Mesenchymal stem cell (in vitro differentiated cells and primary cell): ENCODE results near the gene STARD6.

Experiments
- DNase-seq: peaks from one replicate; pipeline ENCODE4 v3.0.0-alpha.2; 2013
- H2AFZ ChIP-seq: one replicate; pipeline ENCODE4 v1.6.1; 2013; ENCODE audit warnings: low read depth, mild to moderate bottlenecking, control low read depth, inconsistent platforms, low read length, moderate library complexity
- H2AK5ac ChIP-seq: 2 replicates; pipeline ENCODE4 v1.6.1; 2013; ENCODE audit warnings: low read length, moderate library complexity, mild to moderate bottlenecking, inconsistent platforms; ENCODE audit not compliant: severe bottlenecking
- H2BK120ac ChIP-seq: one replicate; pipeline ENCODE4 v1.6.1; 2013; ENCODE audit warnings: low read depth, mild to moderate bottlenecking, inconsistent platforms, low read length, moderate library complexity
- H2BK12ac ChIP-seq, 2 experiments: one replicate each; pipeline ENCODE4 v1.6.1; 2013; ENCODE audit warnings: inconsistent platforms in 2 of 2, low read length in 2 of 2, mild to moderate bottlenecking in 2 of 2, moderate library complexity in 2 of 2, control low read depth in 1 of 2
- H2BK15ac ChIP-seq: one replicate; pipeline ENCODE4 v1.6.1; 2013; ENCODE audit warnings: mild to moderate bottlenecking, low read depth, inconsistent platforms; ENCODE audit not compliant: poor library complexity, severe bottlenecking
- H2BK5ac ChIP-seq: 2 replicates; pipeline ENCODE4 v1.6.1; 2013; ENCODE audit warnings: low read depth, mild to moderate bottlenecking, low read length, control low read depth, inconsistent platforms; ENCODE audit not compliant: poor library complexity, severe bottlenecking
- H3K14ac ChIP-seq, 2 experiments: one replicate each; pipeline ENCODE4 v1.6.1; 2013; ENCODE audit warnings: inconsistent platforms in 2 of 2, low read length in 2 of 2, control low read depth in 1 of 2, mild to moderate bottlenecking in 1 of 2, moderate library complexity in 1 of 2
- H3K18ac ChIP-seq, 2 experiments: one replicate each; pipeline ENCODE4 v1.6.1; 2013; ENCODE audit warnings: inconsistent platforms in 2 of 2, low read length in 2 of 2, control low read depth in 1 of 2, low read depth in 1 of 2, mild to moderate bottlenecking in 1 of 2
- H3K23ac ChIP-seq, 2 experiments: one replicate each; pipeline ENCODE4 v1.6.1; 2013; ENCODE audit warnings: inconsistent platforms in 2 of 2, low read length in 2 of 2, mild to moderate bottlenecking in 2 of 2, moderate library complexity in 2 of 2, control low read depth in 1 of 2
- H3K27ac ChIP-seq: 2 replicates; pipeline ENCODE4 v1.5.1; 2013; ENCODE audit warnings: mild to moderate bottlenecking, moderate library complexity, low read length, control low read depth, inconsistent platforms; ENCODE audit not compliant: poor library complexity, severe bottlenecking
- H3K27me3 ChIP-seq, 2 experiments: 2 replicates each; pipeline versions ENCODE4 v1.6.1 to v1.7.0; 2013; ENCODE audit warnings: low read length in 2 of 2, mild to moderate bottlenecking in 2 of 2, moderate library complexity in 2 of 2, control low read depth in 1 of 2, inconsistent platforms in 1 of 2; ENCODE audit not compliant: control insufficient read depth in 1 of 2, insufficient read depth in 1 of 2
- H3K36me3 ChIP-seq, 2 experiments: 2 replicates each; pipeline versions ENCODE4 v1.6.1 to v1.7.0; 2013; ENCODE audit warnings: low read length in 2 of 2, control low read depth in 1 of 2, inconsistent platforms in 1 of 2, low read depth in 1 of 2, mild to moderate bottlenecking in 1 of 2; ENCODE audit not compliant: insufficient read depth in 2 of 2, control insufficient read depth in 1 of 2
- H3K4ac ChIP-seq, 2 experiments: one replicate each; pipeline ENCODE4 v1.6.1; 2013; ENCODE audit warnings: inconsistent platforms in 2 of 2, low read length in 2 of 2, mild to moderate bottlenecking in 2 of 2, moderate library complexity in 2 of 2, control low read depth in 1 of 2, low read depth in 1 of 2
- H3K4me1 ChIP-seq: 2 replicates; pipeline ENCODE4 v1.6.1; 2013; ENCODE audit warnings: low read depth, low read length, control low read depth; ENCODE audit not compliant: control insufficient read depth, insufficient read depth
- H3K4me2 ChIP-seq: 2 replicates; pipeline ENCODE4 v1.6.1; 2013; ENCODE audit warnings: low read length, mild to moderate bottlenecking, inconsistent platforms; ENCODE audit not compliant: poor library complexity, severe bottlenecking
- H3K4me3 ChIP-seq, 2 experiments: 2 replicates each; pipeline versions ENCODE4 v1.5.1 to v1.7.0; 2013; ENCODE audit warnings: low read length in 2 of 2, mild to moderate bottlenecking in 2 of 2, control low read depth in 1 of 2, low read depth in 1 of 2; ENCODE audit not compliant: insufficient read depth in 1 of 2
- H3K79me1 ChIP-seq: replicated peaks from 2 replicates; pipeline ENCODE4 v1.6.1; 2013; ENCODE audit warnings: mild to moderate bottlenecking, control low read depth, low read length, inconsistent platforms; ENCODE audit not compliant: poor library complexity, severe bottlenecking
- H3K9ac ChIP-seq: 2 replicates; pipeline ENCODE4 v1.7.0; 2013; ENCODE audit warnings: mild to moderate bottlenecking, low read length, moderate library complexity
- H3K9me3 ChIP-seq: 2 replicates; pipeline ENCODE4 v1.7.0; 2013; ENCODE audit warnings: mild to moderate bottlenecking, low read length; ENCODE audit not compliant: control insufficient read depth
- H4K8ac ChIP-seq: one replicate; pipeline ENCODE4 v1.6.1; 2013; ENCODE audit warnings: inconsistent platforms, mild to moderate bottlenecking, low read length, moderate library complexity
- H4K91ac ChIP-seq: one replicate; pipeline ENCODE4 v1.6.1; 2013; ENCODE audit warnings: mild to moderate bottlenecking, low read length, inconsistent platforms
- WGBS: methylation state at CpG from one replicate; pipeline ENCODE4 v1.1.7; 2013; ENCODE audit warnings: mixed read lengths; 5-methylcytosine and 5-hydroxymethylcytosine counted together

Gene STARD6

GRCh38 chr18:54392543-54393023 lies 34.9 kb upstream of the STARD6 start:
- Histone ChIP-seq H3K27me3 (no peaks in the 10 kb centered on the region), H3K4me3 (no peak overlapping the region), H3K9me3 (no peaks in the 10 kb centered on the region), H3K36me3 (no peaks in the 10 kb centered on the region), H3K4me1 (peaks cover 4% of the 10 kb centered on the region), H2AK5ac (no peak overlapping the region), H4K91ac (no peak overlapping the region), H3K9ac (peak overlapping the region; percentile 42), H3K4ac (no peak overlapping the region), H3K18ac (no peak overlapping the region), H2BK120ac (no peak overlapping the region), H3K27ac (no peak overlapping the region), H2BK12ac (no peak overlapping the region), H2AFZ (no peak overlapping the region), H3K14ac (no peak overlapping the region), H3K4me2 (no peak overlapping the region), H2BK5ac (no peak overlapping the region), H2BK15ac (no peak overlapping the region), H3K23ac (no peak overlapping the region), H3K79me1 (no peaks in the 10 kb centered on the region), H4K8ac (no peak overlapping the region)
- DNase-seq = peak; percentile 72
- WGBS = 7% methylated on average over 2 of the region's 3 CpGs

- no peak overlapping the region for H3K9ac ChIP-seq
These were observed 33.2 kb upstream of the STARD6 start for GRCh38 chr18:54390838-54391237.

GRCh38 chr18:54389143-54389505 lies 31.5 kb upstream of the STARD6 start:
- no peak for DNase-seq
- Histone ChIP-seq H3K9me3 (no peaks in the 10 kb centered on the region), H3K4me1 (peaks cover 4% of the 10 kb centered on the region), H4K91ac (no peak overlapping the region), H3K14ac (no peak overlapping the region), H3K27ac (peak overlapping the region; percentile 84), H3K27me3 (no peaks in the 10 kb centered on the region), H3K18ac (peak overlapping the region; percentile 81 to 86), H3K4me2 (no peak overlapping the region), H3K79me1 (no peaks in the 10 kb centered on the region), H2BK12ac (peak overlapping the region in 1 of 2 experiments; percentile 1), H2AK5ac (no peak overlapping the region), H3K4ac (no peak overlapping the region), H2BK120ac (peak overlapping the region; percentile 93), H3K36me3 (no peaks in the 10 kb centered on the region), H4K8ac (peak overlapping the region; percentile 81), H3K9ac (no peak overlapping the region), H2AFZ (no peak overlapping the region), H2BK5ac (peak overlapping the region; percentile 75), H3K23ac (no peak overlapping the region), H3K4me3 (no peak overlapping the region), H2BK15ac (no peak overlapping the region)
- no CpG with 5 or more reads among the region's 2 CpGs for WGBS

More at GRCh38 chr18:54390838-54391237, 33.2 kb upstream of the STARD6 start:
- Histone ChIP-seq H3K18ac (no peak overlapping the region), H2BK12ac (no peak overlapping the region), H2BK120ac (no peak overlapping the region), H3K4ac (no peak overlapping the region), H3K27ac (no peak overlapping the region), H4K8ac (no peak overlapping the region), H3K9me3 (no peaks in the 10 kb centered on the region), H3K23ac (no peak overlapping the region), H2BK5ac (no peak overlapping the region), H4K91ac (no peak overlapping the region), H3K79me1 (no peaks in the 10 kb centered on the region), H2BK15ac (no peak overlapping the region), H3K4me3 (no peak overlapping the region), H3K27me3 (no peaks in the 10 kb centered on the region), H2AFZ (no peak overlapping the region), H3K4me2 (no peak overlapping the region), H3K14ac (no peak overlapping the region), H3K36me3 (no peaks in the 10 kb centered on the region), H3K4me1 (peaks cover 4% of the 10 kb centered on the region), H2AK5ac (peak overlapping the region; percentile 27)
- DNase-seq = no peak
- 65% methylated on average over 3 of the region's 3 CpGs for WGBS

DNA sequence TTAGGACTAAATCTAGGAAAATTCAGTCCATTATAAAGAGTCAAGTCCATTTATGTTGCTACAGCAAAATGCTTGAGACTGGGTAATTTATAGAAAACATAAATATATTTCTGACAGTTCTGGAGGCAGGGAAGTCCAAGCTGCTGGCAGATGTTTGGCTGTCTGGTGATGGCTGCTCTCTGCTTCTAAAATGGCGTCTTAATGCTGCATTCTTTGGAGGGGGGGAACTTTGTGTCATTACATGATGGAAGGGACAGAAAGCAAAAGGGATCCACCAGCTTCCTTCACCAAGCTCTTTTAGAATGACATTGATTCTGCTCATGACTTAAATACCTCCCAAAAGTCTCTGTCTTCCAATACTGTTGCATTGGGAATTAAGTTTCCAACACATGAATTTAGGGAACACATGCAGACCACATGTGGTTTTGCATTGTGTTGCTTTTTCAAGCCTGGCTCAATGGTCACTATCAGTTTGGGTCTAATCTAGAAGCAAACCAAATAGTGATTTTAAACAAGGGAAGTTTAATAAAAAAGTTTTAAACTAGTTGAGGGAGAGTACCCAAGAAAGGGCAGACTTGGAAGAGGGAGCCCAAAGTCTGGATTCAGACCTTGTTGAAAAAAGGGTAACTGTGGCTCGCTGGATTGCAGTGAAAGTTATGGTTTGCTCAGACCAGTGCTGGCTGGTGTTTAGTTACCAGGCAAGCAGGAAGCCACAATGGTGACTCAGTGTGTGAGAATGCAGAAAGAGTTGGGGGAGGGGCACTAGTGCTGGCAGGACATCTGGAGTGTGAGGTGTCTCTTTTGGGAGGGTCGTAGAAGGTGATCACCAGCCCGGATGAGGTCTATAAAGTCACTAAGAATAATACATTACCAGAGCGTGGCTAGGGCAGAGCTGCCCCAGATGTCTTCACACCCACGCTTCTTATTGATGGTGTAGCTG lies 30.8 kb upstream of the STARD6 start:
- H2BK5ac ChIP-seq = peak overlapping the region; percentile 96
- no peak overlapping the region for H3K23ac ChIP-seq
- H2BK120ac ChIP-seq = peak overlapping the region; percentile 93
- no peak overlapping the region for H3K4me2 ChIP-seq
- peak; percentile 82 for DNase-seq
- peak overlapping the region; percentile 58 for H3K9ac ChIP-seq
- H2AFZ ChIP-seq = no peak overlapping the region
- no peaks in the 10 kb centered on the region for H3K79me1 ChIP-seq
- peak overlapping the region; percentile 81 for H4K8ac ChIP-seq
- H3K9me3 ChIP-seq = no peaks in the 10 kb centered on the region
- H3K4me1 ChIP-seq = peaks cover 4% of the 10 kb centered on the region
- H3K18ac ChIP-seq = peak overlapping the region; percentile 81 to 86
- peak overlapping the region in 1 of 2 experiments; percentile 6 for H3K4me3 ChIP-seq
- no peaks in the 10 kb centered on the region for H3K36me3 ChIP-seq
- H3K4ac ChIP-seq = no peak overlapping the region
- peak overlapping the region; percentile 84 for H3K27ac ChIP-seq
- 32% methylated on average over 4 of the region's 6 CpGs for WGBS
- H2AK5ac ChIP-seq = no peak overlapping the region
- H3K27me3 ChIP-seq = no peaks in the 10 kb centered on the region
- no peak overlapping the region for H4K91ac ChIP-seq
- peak overlapping the region in 1 of 2 experiments; percentile 92 for H2BK12ac ChIP-seq
- H2BK15ac ChIP-seq = no peak overlapping the region
- H3K14ac ChIP-seq = no peak overlapping the region
